DND-41 (cell line): Measurements from ENCODE around the gene HOXA9.

Experiments
- ATAC-seq: fragments of 200-7000 bp; cut with Tn5 transposase; 3 replicates; pipeline ENCODE4 v1.9.1; 2021; ENCODE audit warnings: low read depth; ENCODE audit not compliant: insufficient read depth
- DNase-seq: peaks from one replicate; pipeline ENCODE4 v3.0.0-alpha.2; 2020
- H2AFZ ChIP-seq: 2 replicates; pipeline ENCODE4 v1.6.0; 2012; ENCODE audit warnings: low read depth, low read length
- H3K27ac ChIP-seq: 2 replicates; pipeline ENCODE4 v1.5.1; 2012; ENCODE audit warnings: low read length, inconsistent platforms
- H3K27me3 ChIP-seq: fragments of 200-600 bp; sonication (generic); 2 replicates; pipeline ENCODE4 v1.6.0; 2012; ENCODE audit warnings: low read length, mild to moderate bottlenecking, inconsistent platforms; ENCODE audit not compliant: insufficient read depth, poor library complexity
- H3K36me3 ChIP-seq: 2 replicates; pipeline ENCODE4 v1.5.1; 2012; ENCODE audit warnings: low read length, inconsistent platforms; ENCODE audit not compliant: insufficient read depth
- H3K4me1 ChIP-seq: 2 replicates; pipeline ENCODE4 v1.5.1; 2012; ENCODE audit warnings: mild to moderate bottlenecking, low read length; ENCODE audit not compliant: insufficient read depth
- H3K4me2 ChIP-seq: 2 replicates; pipeline ENCODE4 v1.6.0; 2012; ENCODE audit warnings: mild to moderate bottlenecking, moderate library complexity, low read length, inconsistent platforms; ENCODE audit not compliant: insufficient read depth
- H3K4me3 ChIP-seq, 2 experiments: fragments of 200-600 bp in 1 of 2; shearing (Covaris generic) in 1 of 2; 2 replicates each; pipeline ENCODE4 v1.5.1; 2012 to 2016; ENCODE audit warnings: inconsistent platforms in 2 of 2, low read length in 2 of 2, mild to moderate bottlenecking in 2 of 2, low read depth in 1 of 2, moderate library complexity in 1 of 2
- H3K79me2 ChIP-seq: 2 replicates; pipeline ENCODE4 v1.6.0; 2012; ENCODE audit warnings: low read length, inconsistent platforms; ENCODE audit not compliant: insufficient read depth
- H3K9ac ChIP-seq: 2 replicates; pipeline ENCODE4 v1.6.0; 2012; ENCODE audit warnings: low read depth, mild to moderate bottlenecking, inconsistent platforms, low read length, moderate library complexity
- H3K9me3 ChIP-seq: 2 replicates; pipeline ENCODE4 v1.5.1; 2012; ENCODE audit warnings: low read length, moderate library complexity, mild to moderate bottlenecking, inconsistent platforms; ENCODE audit not compliant: insufficient read depth, severe bottlenecking
- H4K20me1 ChIP-seq: 2 replicates; pipeline ENCODE4 v1.6.0; 2012; ENCODE audit warnings: low read length; ENCODE audit not compliant: insufficient read depth
- CTCF ChIP-seq: IDR thresholded peaks from 2 replicates; pipeline ENCODE4 v1.5.1; 2012; ENCODE audit warnings: borderline replicate concordance, low read length, moderate library complexity, mild to moderate bottlenecking; ENCODE audit not compliant: poor library complexity, severe bottlenecking; ENCODE audit errors: extremely low read depth
- EZH2 ChIP-seq: IDR thresholded peaks from 3 replicates; pipeline ENCODE4 v1.6.1; 2012; ENCODE audit warnings: borderline replicate concordance, low read depth, mild to moderate bottlenecking, moderate library complexity, low read length, inconsistent platforms; ENCODE audit not compliant: severe bottlenecking

The HOXA9 gene

GRCh38 chr7:27153526-27153925 is 11.8 kb downstream of the HOXA9 start:
- Histone ChIP-seq H3K79me2 (peaks cover 31% of the 10 kb centered on the region), H3K27me3 (no peaks in the 10 kb centered on the region), H3K9ac (no peak overlapping the region), H2AFZ (no peak overlapping the region), H3K4me3 (no peak overlapping the region), H3K4me1 (peaks cover 40% of the 10 kb centered on the region), H3K27ac (no peak overlapping the region), H3K36me3 (no peaks in the 10 kb centered on the region), H3K9me3 (no peaks in the 10 kb centered on the region), H3K4me2 (no peak overlapping the region), H4K20me1 (no peaks in the 10 kb centered on the region)
- ATAC-seq: no peak
- TF ChIP-seq CTCF (no peak), EZH2 (no peak)
- DNase-seq: no peak

- H3K9ac ChIP-seq: no peak overlapping the region
- H3K27me3 ChIP-seq: no peaks in the 10 kb centered on the region
- TF ChIP-seq EZH2 (no peak), CTCF (no peak)
- H3K79me2 ChIP-seq: peaks cover 36% of the 10 kb centered on the region
- no peak overlapping the region for H3K4me2 ChIP-seq
- DNase-seq (no peak), ATAC-seq (no peak)
- H4K20me1 ChIP-seq: no peaks in the 10 kb centered on the region
- H3K4me1 ChIP-seq: peaks cover 45% of the 10 kb centered on the region
- no peak overlapping the region for H3K27ac ChIP-seq
- no peak overlapping the region for H2AFZ ChIP-seq
- H3K4me3 ChIP-seq: no peak overlapping the region
- no peaks in the 10 kb centered on the region for H3K9me3 ChIP-seq
- no peaks in the 10 kb centered on the region for H3K36me3 ChIP-seq
Observed at GRCh38 chr7:27152816-27153442, 12.4 kb downstream of the HOXA9 start.

- no peaks in the 10 kb centered on the region for H4K20me1 ChIP-seq
- H3K4me3 ChIP-seq: peak within 1 kb of the TSS in 1 of 2 experiments; percentile 64; a peak in 2 of 4 replicates
- peaks cover 43% of the 10 kb centered on the region for H3K4me1 ChIP-seq
- TF ChIP-seq CTCF (no peak), EZH2 (no peak)
- no peak for DNase-seq
- H3K4me2 ChIP-seq: peak within 1 kb of the TSS; percentile 69
- H3K27ac ChIP-seq: peak within 1 kb of the TSS; percentile 80; the same call in 1 of the 2 replicates
- no peaks in the 10 kb centered on the region for H3K27me3 ChIP-seq
- H3K9ac ChIP-seq: peak within 1 kb of the TSS; percentile 73
- H3K79me2 ChIP-seq: peaks cover 36% of the 10 kb centered on the region
- no peak for ATAC-seq
- no peaks in the 10 kb centered on the region for H3K9me3 ChIP-seq
- peak within 1 kb of the TSS; percentile 82 for H2AFZ ChIP-seq
- no peaks in the 10 kb centered on the region for H3K36me3 ChIP-seq
Observed at GRCh38 chr7:27151931-27152815, 13.2 kb downstream of the HOXA9 start, which contains the start of gene HOXA3. Gene HOXA3 (minus strand): TSS chr7:27152583. CDS start chr7:27110640, 41,943 bp downstream.
